Neuron (in vitro differentiated cells): ENCODE results near the gene E2F4.

ENCODE experiments used
- H2AFZ ChIP-seq: one replicate; pipeline ENCODE4 v1.6.1; 2013; ENCODE audit warnings: low read depth, mild to moderate bottlenecking, inconsistent platforms, low read length, moderate library complexity
- H3K27me3 ChIP-seq: one replicate; pipeline ENCODE4 v1.6.1; 2013; ENCODE audit warnings: low read length; ENCODE audit not compliant: insufficient read depth
- H3K36me3 ChIP-seq: one replicate; pipeline ENCODE4 v1.6.1; 2013; ENCODE audit warnings: low read length; ENCODE audit not compliant: insufficient read depth
- H3K4me1 ChIP-seq: one replicate; pipeline ENCODE4 v1.6.1; 2013; ENCODE audit warnings: low read length; ENCODE audit not compliant: insufficient read depth
- H3K4me3 ChIP-seq: 2 replicates; pipeline ENCODE4 v1.5.1; 2013; ENCODE audit warnings: mild to moderate bottlenecking, low read length, moderate library complexity
- H3K9me3 ChIP-seq: one replicate; pipeline ENCODE4 v1.6.1; 2013; ENCODE audit warnings: low read length

Gene E2F4

GRCh38 chr16:67151431-67152097, 40.4 kb upstream of the E2F4 start:
- Histone ChIP-seq H3K36me3 (peaks cover 24% of the 10 kb centered on the region), H2AFZ (peak overlapping the region; percentile 58), H3K27me3 (peaks cover 44% of the 10 kb centered on the region), H3K4me1 (peaks cover 4% of the 10 kb centered on the region), H3K4me3 (peak overlapping the region; percentile 46), H3K9me3 (peaks cover 10% of the 10 kb centered on the region)

DNA sequence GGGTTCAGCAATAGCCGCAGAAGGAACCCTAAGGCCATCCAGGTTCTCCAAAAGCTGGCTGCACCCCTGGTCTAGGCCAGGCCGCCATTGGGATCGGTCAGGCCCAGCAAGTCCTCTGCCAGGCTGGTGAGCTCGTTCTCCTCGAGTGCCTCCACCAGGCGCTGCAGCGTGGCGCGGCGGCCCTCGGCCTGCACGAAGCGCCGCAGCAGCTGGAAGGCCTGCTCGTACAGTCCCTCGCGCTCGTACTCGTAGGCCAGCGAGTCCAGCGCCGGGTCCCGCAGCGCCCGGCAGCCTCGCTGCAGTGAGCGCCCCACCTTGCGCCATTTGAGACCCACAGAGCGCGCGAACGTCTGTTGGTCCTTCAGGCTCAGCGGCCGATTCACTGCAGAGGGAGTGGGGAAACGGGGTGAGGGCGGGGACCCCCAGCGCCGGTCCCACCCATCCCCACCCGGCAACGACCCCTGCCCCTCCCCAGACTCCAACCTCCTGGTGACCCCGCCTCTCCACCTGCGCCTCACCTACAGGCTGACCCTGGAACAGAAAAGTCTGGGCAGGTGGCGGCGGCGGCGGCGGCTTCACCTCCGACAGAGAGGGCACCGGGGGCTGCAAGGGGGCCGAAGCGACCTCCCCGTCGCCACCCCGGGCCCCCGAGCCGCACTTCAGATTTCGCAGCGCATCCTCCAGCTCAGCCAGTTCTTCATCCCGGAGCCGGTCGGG, 37.2 kb upstream of the E2F4 start:
- Histone ChIP-seq H3K9me3 (peaks cover under 1% of the 10 kb centered on the region), H3K36me3 (no peaks in the 10 kb centered on the region), H3K4me3 (peak overlapping the region; percentile 30), H2AFZ (no peak overlapping the region), H3K4me1 (peaks cover 8% of the 10 kb centered on the region), H3K27me3 (peaks cover 75% of the 10 kb centered on the region)

DNA sequence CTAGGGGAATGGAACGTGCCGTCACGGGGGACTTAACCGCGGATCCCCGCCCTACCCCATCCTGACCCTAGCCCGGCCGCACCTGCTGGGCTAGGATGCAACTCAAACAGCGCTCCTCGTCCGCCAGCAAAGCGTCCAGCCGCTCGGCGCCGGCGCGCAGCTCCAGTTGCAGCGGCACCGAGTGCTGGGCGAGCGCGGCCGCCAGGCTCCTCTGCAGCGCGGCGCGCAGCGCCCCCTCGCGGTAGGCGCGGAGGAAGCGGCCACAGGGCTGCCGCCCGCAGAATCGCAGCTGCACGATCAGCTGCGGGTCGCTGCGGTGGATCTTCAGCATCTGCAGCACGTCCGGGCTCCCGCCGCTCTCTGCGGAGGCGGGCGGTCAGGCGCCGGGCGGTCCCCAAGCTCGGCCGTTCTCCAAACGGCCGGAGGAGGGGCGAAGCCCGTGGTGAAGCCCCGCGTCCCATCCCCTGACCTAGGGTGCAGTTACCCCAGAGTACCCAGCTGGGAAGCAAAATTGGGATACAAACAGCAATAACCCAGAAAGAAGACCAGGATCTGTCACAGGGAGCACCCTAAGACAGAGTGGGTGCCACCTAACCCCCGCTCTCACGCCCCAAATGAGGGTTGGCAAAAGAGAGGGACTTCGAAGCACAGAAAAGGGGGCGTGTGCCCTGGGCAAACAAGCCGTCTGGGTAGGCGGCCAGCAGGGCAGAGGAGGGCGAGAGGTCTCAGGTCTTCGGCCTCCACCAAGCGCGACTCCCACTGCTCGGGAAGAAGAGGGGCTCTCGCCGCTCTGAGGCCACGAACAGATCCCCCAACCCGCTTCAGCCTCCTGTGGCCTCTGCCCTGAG, 36.4 kb upstream of the E2F4 start:
- peak overlapping the region; percentile 30 for H3K4me3 ChIP-seq

GRCh38 chr16:67156143-67156844, 35.7 kb upstream of the E2F4 start:
- H3K4me1 ChIP-seq, result peaks cover 8% of the 10 kb centered on the region
- H3K9me3 ChIP-seq, result no peaks in the 10 kb centered on the region
- no peak overlapping the region for H3K4me3 ChIP-seq
- H3K36me3 ChIP-seq, result no peaks in the 10 kb centered on the region
- H3K27me3 ChIP-seq, result peaks cover 80% of the 10 kb centered on the region
- H2AFZ ChIP-seq, result no peak overlapping the region

More for the DNA sequence above, 36.4 kb upstream of the E2F4 start:
- Histone ChIP-seq H3K27me3 (peaks cover 81% of the 10 kb centered on the region), H3K4me1 (peaks cover 8% of the 10 kb centered on the region), H3K36me3 (no peaks in the 10 kb centered on the region), H2AFZ (no peak overlapping the region), H3K9me3 (no peaks in the 10 kb centered on the region)

GRCh38 chr16:67157106-67157748, 34.7 kb upstream of the E2F4 start:
- Histone ChIP-seq H2AFZ (no peak overlapping the region), H3K36me3 (no peaks in the 10 kb centered on the region), H3K9me3 (no peaks in the 10 kb centered on the region), H3K4me1 (peaks cover 8% of the 10 kb centered on the region), H3K27me3 (peaks cover 82% of the 10 kb centered on the region), H3K4me3 (no peak overlapping the region)

DNA sequence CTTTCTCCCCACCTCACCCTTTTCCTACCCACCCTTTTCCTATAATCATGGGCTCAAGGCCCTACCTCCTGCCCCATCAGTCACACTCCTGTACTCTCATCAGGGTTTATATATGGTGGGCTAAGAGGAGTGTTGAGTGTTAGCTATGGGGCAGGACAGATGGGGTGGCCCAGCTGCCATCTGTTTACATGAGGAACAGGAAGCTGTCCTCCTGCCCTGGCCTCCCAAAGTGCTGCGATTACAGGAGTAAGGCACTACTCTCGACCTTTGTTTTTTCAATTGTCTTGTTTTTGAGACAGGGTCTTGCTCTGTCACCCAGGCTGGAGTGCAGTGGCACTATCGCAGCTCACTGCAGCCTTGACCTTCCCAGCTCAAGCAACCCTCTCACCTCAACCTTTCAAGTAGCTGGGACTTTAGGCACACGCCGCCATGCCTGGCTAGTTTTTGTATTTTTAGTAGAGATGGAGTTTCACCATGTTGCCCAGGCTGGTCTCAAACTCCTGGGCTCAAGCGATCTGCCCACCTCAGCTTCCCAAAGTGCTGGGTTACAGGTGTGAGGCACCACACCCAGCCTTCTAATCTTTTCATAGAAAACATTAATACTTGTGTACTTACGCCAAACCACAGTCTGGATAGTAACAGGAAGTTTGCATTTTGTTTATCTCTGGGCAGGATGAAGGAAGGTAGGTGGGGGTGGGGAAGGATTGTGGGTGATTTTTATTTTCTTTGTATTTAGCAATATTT, 33.9 kb upstream of the E2F4 start:
- H3K36me3 ChIP-seq, result no peaks in the 10 kb centered on the region
- peaks cover 8% of the 10 kb centered on the region for H3K4me1 ChIP-seq
- no peak overlapping the region for H2AFZ ChIP-seq
- no peaks in the 10 kb centered on the region for H3K9me3 ChIP-seq
- H3K4me3 ChIP-seq, result no peak overlapping the region
- H3K27me3 ChIP-seq, result peaks cover 84% of the 10 kb centered on the region

GRCh38 chr16:67158637-67159600, 33.0 kb upstream of the E2F4 start:
- Histone ChIP-seq H3K4me1 (peaks cover 10% of the 10 kb centered on the region), H3K9me3 (no peaks in the 10 kb centered on the region), H3K4me3 (peak overlapping the region; percentile 53), H2AFZ (peak overlapping the region; percentile 56), H3K27me3 (peaks cover 87% of the 10 kb centered on the region), H3K36me3 (no peaks in the 10 kb centered on the region)

DNA sequence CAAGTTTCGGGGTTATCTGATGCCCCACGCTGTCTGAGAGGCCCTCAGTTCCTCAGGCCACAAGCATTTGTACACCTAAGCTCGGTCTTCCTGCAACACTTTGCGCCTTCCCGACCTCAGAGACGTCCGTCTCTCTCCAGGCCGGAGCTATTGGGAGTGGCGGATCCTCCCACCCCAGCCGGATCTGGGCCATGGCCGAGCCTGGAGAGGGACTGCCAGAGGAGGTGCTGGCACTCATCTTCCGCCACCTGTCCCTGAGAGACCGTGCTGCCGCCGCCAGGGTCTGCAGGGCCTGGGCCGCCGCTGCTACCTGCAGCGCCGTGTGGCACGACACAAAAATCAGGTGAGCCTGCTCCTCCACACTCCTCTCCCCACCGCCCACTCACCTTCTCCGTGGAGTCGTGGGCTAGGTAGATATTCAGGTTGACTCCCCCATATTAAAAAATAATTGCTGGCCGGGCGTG, 30.3 kb upstream of the E2F4 start:
- H3K27me3 ChIP-seq, result peaks cover 91% of the 10 kb centered on the region
- H3K4me3 ChIP-seq, result no peak overlapping the region
- H2AFZ ChIP-seq, result no peak overlapping the region

GRCh38 chr16:67162506-67163163, 29.3 kb upstream of the E2F4 start:
- H3K27me3 ChIP-seq, result peaks cover 91% of the 10 kb centered on the region
- no peaks in the 10 kb centered on the region for H3K36me3 ChIP-seq

More for the DNA sequence above, 30.3 kb upstream of the E2F4 start:
- no peaks in the 10 kb centered on the region for H3K9me3 ChIP-seq
- H3K4me1 ChIP-seq, result peaks cover 10% of the 10 kb centered on the region
- no peaks in the 10 kb centered on the region for H3K36me3 ChIP-seq

GRCh38 chr16:67163164-67163998, 28.6 kb upstream of the E2F4 start:
- peak overlapping the region; percentile 43 for H3K4me3 ChIP-seq
- no peaks in the 10 kb centered on the region for H3K36me3 ChIP-seq
- peaks cover 10% of the 10 kb centered on the region for H3K4me1 ChIP-seq
- H3K27me3 ChIP-seq, result peaks cover 91% of the 10 kb centered on the region
- peak overlapping the region; percentile 60 for H2AFZ ChIP-seq
- no peaks in the 10 kb centered on the region for H3K9me3 ChIP-seq

More at GRCh38 chr16:67162506-67163163, 29.3 kb upstream of the E2F4 start:
- H3K4me3 ChIP-seq, result peak overlapping the region; percentile 43
- peak overlapping the region; percentile 60 for H2AFZ ChIP-seq
- peaks cover 10% of the 10 kb centered on the region for H3K4me1 ChIP-seq
- H3K9me3 ChIP-seq, result no peaks in the 10 kb centered on the region
